SK-N-MC (cell line): ENCODE measurements around the gene RPL37A.

Experiments used
- EZH2 ChIP-seq: fragments of 200-600 bp; sonication (generic); IDR thresholded peaks from one replicate; pipeline ENCODE4 v1.6.1; 2017; ENCODE audit warnings: antibody characterized with exemption
- FOXP2 ChIP-seq: optimal IDR thresholded peaks from 2 replicates; pipeline ENCODE3; 2011; ENCODE audit warnings: mild to moderate bottlenecking, moderate library complexity; ENCODE audit not compliant: insufficient read depth; ENCODE audit errors: extremely low read length, control extremely low read depth
- POLR2AphosphoS5 ChIP-seq: IDR thresholded peaks from 2 replicates; pipeline ENCODE4 v1.6.1; 2012; ENCODE audit warnings: mild to moderate bottlenecking, low read depth, low read length, borderline replicate concordance

DNA sequence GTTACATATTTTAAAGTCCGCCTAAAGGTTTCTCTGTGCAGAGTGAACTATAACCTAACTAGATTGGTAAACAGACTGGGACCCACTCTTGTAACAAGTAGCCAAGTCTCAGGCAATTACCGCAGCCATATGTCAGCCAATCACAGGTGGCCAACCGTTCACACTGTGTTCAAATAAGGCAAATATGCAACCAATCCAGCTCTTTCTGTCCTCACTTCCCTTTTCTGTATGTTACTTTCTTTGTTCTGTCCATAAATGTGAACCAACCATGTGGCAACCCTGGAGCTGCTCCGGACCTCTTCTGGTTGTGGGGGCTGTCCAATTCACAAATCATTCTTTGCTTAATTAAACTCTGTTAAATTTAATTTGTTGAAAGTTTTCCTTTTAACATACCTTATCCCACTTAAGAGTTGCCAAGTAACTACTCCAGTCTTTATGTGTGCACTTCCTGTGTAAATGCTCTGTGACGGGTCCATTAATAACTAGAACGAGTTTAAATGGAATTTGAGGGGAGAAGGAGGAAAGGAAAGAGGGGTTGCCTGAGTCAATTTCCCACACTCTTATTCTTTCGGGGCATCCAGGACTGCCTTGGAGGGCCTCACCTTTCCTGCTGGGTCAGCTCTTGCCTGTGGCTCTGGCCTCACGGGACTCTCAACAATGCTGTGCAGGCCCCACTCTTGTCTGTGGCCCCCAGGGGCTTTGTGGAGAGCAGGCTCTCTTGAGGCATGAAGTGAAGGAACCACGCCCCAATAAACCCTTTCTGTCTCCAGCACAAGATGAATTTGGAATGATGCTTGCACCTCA, 6.6 kb upstream of the RPL37A start:
- TF ChIP-seq EZH2, result no peak
- peak; percentile 62; the same call in 1 of the 2 replicates for TF ChIP-seq POLR2AphosphoS5
- no peak for TF ChIP-seq FOXP2
